GM12878 (cell line): ENCODE measurements around the gene ARHGEF3. TPM values are rescaled to one million over a fixed set of nuclear protein-coding genes. Genes with fewer than 3 reads are reported as not detected.

Experiments
- ATAC-seq: fragments of 200-7000 bp; cut with Tn5 transposase; 3 replicates; pipeline ENCODE4 v1.9.1; 2020; ENCODE audit warnings: mild to moderate bottlenecking, moderate library complexity
- BruUV-seq: library from RNA; stranded (reverse); fragments of 400-500 nt; replicated peaks from 2 replicates; lab custom pipeline; 2021; lab: Mats Ljungman, UMichigan
- CTCF ChIA-PET: fragments of 300-600 bp; sonication (Branson Sonifier 250); formaldehyde crosslinking; extraction: SDS; loops from one replicate; lab custom pipeline; 2021; ENCODE audit warnings: inconsistent platforms; lab: Yijun Ruan, JAX
- POLR2A ChIA-PET: fragments of 350-600 bp; formaldehyde crosslinking; extraction: SDS; loops from one replicate; lab custom pipeline; 2021; ENCODE audit warnings: inconsistent platforms; lab: Charles Lee
- RAD21 ChIA-PET: fragments of 300-600 bp; sonication (Branson Sonifier 250); formaldehyde crosslinking; loops from one replicate; lab custom pipeline; 2023; ENCODE audit warnings: antibody characterized with exemption; ENCODE audit not compliant: unreplicated experiment; lab: Charles Lee
- SMC1A ChIA-PET: fragments of 300-600 bp; sonication (Branson Sonifier 250); formaldehyde crosslinking; loops from one replicate; lab custom pipeline; 2023; ENCODE audit not compliant: unreplicated experiment, uncharacterized antibody; lab: Charles Lee
- DNase-seq: peaks from one replicate; pipeline ENCODE4 v3.0.0-alpha.2; 2011; ENCODE audit warnings: low read depth, low spot score
- FAIRE-seq: peaks from 3 replicates; lab custom pipeline; 2011; peaks lifted over from hg19 to GRCh38; lab: Jason Lieb, UNC
- H2AFZ ChIP-seq: 2 replicates; pipeline ENCODE4 v1.6.0; 2011; ENCODE audit warnings: low read depth, low read length, control low read depth; ENCODE audit not compliant: control insufficient read depth
- H3K27ac ChIP-seq: 2 replicates; pipeline ENCODE4 v1.5.1; 2011; ENCODE audit warnings: control low read depth; ENCODE audit not compliant: control insufficient read depth, insufficient read depth
- H3K27me3 ChIP-seq, 2 experiments: replicated peaks in 1 of 2; 2 replicates each; pipeline versions ENCODE4 v1.6.0 to v1.6.1; 2011; ENCODE audit warnings: low read length in 1 of 2; ENCODE audit not compliant: control insufficient read depth in 2 of 2, insufficient read depth in 2 of 2
- H3K36me3 ChIP-seq, 2 experiments: 2 replicates each; pipeline ENCODE4 v1.5.1; 2011; ENCODE audit warnings: low read length in 1 of 2; ENCODE audit not compliant: control insufficient read depth in 2 of 2, insufficient read depth in 2 of 2
- H3K4me1 ChIP-seq: 2 replicates; pipeline ENCODE4 v1.6.1; 2011; ENCODE audit warnings: mild to moderate bottlenecking, low read length, moderate library complexity, mixed read lengths; ENCODE audit not compliant: control insufficient read depth, insufficient read depth
- H3K4me2 ChIP-seq: 2 replicates; pipeline ENCODE4 v1.6.0; 2011; ENCODE audit warnings: control low read depth; ENCODE audit not compliant: control insufficient read depth, insufficient read depth
- H3K4me3 ChIP-seq: fragments of 200-600 bp; sonication (generic); 2 replicates; pipeline ENCODE4 v1.5.1; 2016
- H3K79me2 ChIP-seq: 2 replicates; pipeline ENCODE4 v1.6.0; 2011; ENCODE audit warnings: low read length; ENCODE audit not compliant: control insufficient read depth, insufficient read depth
- H3K9ac ChIP-seq: 2 replicates; pipeline ENCODE4 v1.8.0; 2011; ENCODE audit warnings: low read length, control low read depth, mixed read lengths; ENCODE audit not compliant: control insufficient read depth, insufficient read depth
- H3K9me3 ChIP-seq: replicated peaks from 3 replicates; pipeline ENCODE4 v1.5.1; 2011; ENCODE audit warnings: mild to moderate bottlenecking, low read length; ENCODE audit not compliant: control insufficient read depth, insufficient read depth
- H4K20me1 ChIP-seq: 2 replicates; pipeline ENCODE4 v1.6.0; 2011; ENCODE audit not compliant: control insufficient read depth, insufficient read depth
- WGBS: methylation state at CpG from one replicate; pipeline ENCODE4 v1.1.6; 2016; ENCODE audit warnings: low lambda C conversion rate; ENCODE audit not compliant: insufficient replicate concordance, insufficient coverage; ENCODE audit errors: missing lambda C conversion rate; 5-methylcytosine and 5-hydroxymethylcytosine counted together
- in situ Hi-C: fragments of 300-500 bp; cut with MboI; formaldehyde crosslinking; loops from 9 replicates; pipeline ENCODE4 v1.14.3; 2018; ENCODE audit warnings: mixed read lengths
- intact Hi-C: fragments of 100-400 bp; cut with micrococcal nuclease; formaldehyde crosslinking; loops from one replicate; pipeline ENCODE4 v1.14.2; 2022; ENCODE audit not compliant: unreplicated experiment
- polyA plus RNA-seq, 11 experiments: library from polyadenylated mRNA; depleted of rRNA in 4 of 11; unstranded in 6 of 11; stranded (reverse) in 5 of 11; fragments of >200 nt; fragmentation: Nextera tagmentation in 4 of 11; fragmentation: Illumina TruSeq in 1 of 11; extraction: Ambion mirVana in 4 of 11; extraction: Trizol in 1 of 11; gene quantifications; 1 replicate in 1 of 11; 2 replicates in 10 of 11; pipeline versions ENCODE4 v1.2.1 to v1.2.3, GENCODE V29; 2011 to 2016; ENCODE audit warnings: inconsistent platforms in 2 of 11, missing spikeins in 2 of 11, low read depth in 1 of 11
- total RNA-seq, 4 experiments: library from RNA; depleted of rRNA in 3 of 4; stranded (reverse); fragments of >200 nt in 3 of 4; fragmentation: Illumina TruSeq in 1 of 4; extraction: Trizol in 1 of 4; gene quantifications; 2 replicates each; pipeline versions ENCODE4 v1.2.1 to v1.2.3, GENCODE V29; 2013 to 2021
- TF ChIP-seq, protein P1 (sequence below): fragments of 450-650 bp; IDR thresholded peaks from 2 replicates; pipeline ENCODE4 v1.6.1; 2016; ENCODE audit warnings: mild to moderate bottlenecking, moderate library complexity, borderline replicate concordance
- TF ChIP-seq, protein P2 (sequence below): fragments of 450-650 bp; IDR thresholded peaks from 2 replicates; pipeline ENCODE4 v1.6.1; 2017; ENCODE audit warnings: mild to moderate bottlenecking, moderate library complexity

ARHGEF3 gene
- total and polyA plus RNA-seq, 10 of the 15 experiments (the other 5 are each of a cell fraction or from before 2014, with no cell fraction given) = 21.8 to 78.7 (median 56.2) TPM

DNA sequence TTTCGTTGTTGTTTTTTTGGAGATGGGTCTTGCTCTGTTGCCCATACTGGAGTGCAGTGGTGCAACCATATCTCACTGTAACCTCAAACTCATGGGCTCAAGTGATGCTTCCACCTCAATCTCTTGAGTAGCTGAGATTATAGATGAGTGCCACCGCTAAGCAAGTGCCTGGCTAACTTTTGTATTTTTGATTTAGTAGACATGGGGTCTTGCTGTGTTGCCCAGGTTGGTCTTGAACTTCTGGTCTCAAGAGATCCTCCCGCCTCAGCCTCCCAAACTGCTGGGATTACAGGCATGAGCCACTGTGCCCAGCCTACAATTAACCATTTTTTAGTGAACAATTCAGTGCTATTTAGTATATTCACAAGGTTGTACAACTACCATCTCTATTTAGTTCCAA is 42.2 kb downstream of the ARHGEF3 start:
- FAIRE-seq (no peak), ATAC-seq (peak; percentile 16), DNase-seq (no peak)
- RAD21 ChIA-PET = interaction anchor here (1.5 to 12.2 kb wide), 9 partner anchors 14 to 77 kb away, joined by 4 to 307 read pairs (median 14); partner anchors contain the start of gene ARHGEF3
- H3K27me3 ChIP-seq = no peaks in the 10 kb centered on the region
- no peaks in the 10 kb centered on the region for H4K20me1 ChIP-seq
- intact Hi-C loops = loop anchor here (5.0 kb wide), 1 partner anchor 158 kb away; no protein-coding TSS in a partner anchor
- peak overlapping the region; percentile 33; the same call in 1 of the 2 replicates for H3K4me3 ChIP-seq
- in situ Hi-C loops = no loop called here
- H3K4me2 ChIP-seq = peak overlapping the region; percentile 21; the same call in 1 of the 2 replicates
- CTCF ChIA-PET = interaction anchor here (1.0 to 12.5 kb wide), 7 partner anchors 11 to 40 kb away, joined by 3 to 244 read pairs (median 6); partner anchors contain the start of gene ARHGEF3
- TF ChIP-seq, protein P1, sequence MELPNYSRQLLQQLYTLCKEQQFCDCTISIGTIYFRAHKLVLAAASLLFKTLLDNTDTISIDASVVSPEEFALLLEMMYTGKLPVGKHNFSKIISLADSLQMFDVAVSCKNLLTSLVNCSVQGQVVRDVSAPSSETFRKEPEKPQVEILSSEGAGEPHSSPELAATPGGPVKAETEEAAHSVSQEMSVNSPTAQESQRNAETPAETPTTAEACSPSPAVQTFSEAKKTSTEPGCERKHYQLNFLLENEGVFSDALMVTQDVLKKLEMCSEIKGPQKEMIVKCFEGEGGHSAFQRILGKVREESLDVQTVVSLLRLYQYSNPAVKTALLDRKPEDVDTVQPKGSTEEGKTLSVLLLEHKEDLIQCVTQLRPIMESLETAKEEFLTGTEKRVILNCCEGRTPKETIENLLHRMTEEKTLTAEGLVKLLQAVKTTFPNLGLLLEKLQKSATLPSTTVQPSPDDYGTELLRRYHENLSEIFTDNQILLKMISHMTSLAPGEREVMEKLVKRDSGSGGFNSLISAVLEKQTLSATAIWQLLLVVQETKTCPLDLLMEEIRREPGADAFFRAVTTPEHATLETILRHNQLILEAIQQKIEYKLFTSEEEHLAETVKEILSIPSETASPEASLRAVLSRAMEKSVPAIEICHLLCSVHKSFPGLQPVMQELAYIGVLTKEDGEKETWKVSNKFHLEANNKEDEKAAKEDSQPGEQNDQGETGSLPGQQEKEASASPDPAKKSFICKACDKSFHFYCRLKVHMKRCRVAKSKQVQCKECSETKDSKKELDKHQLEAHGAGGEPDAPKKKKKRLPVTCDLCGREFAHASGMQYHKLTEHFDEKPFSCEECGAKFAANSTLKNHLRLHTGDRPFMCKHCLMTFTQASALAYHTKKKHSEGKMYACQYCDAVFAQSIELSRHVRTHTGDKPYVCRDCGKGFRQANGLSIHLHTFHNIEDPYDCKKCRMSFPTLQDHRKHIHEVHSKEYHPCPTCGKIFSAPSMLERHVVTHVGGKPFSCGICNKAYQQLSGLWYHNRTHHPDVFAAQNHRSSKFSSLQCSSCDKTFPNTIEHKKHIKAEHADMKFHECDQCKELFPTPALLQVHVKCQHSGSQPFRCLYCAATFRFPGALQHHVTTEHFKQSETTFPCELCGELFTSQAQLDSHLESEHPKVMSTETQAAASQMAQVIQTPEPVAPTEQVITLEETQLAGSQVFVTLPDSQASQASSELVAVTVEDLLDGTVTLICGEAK = no peak
- TF ChIP-seq, protein P2, sequence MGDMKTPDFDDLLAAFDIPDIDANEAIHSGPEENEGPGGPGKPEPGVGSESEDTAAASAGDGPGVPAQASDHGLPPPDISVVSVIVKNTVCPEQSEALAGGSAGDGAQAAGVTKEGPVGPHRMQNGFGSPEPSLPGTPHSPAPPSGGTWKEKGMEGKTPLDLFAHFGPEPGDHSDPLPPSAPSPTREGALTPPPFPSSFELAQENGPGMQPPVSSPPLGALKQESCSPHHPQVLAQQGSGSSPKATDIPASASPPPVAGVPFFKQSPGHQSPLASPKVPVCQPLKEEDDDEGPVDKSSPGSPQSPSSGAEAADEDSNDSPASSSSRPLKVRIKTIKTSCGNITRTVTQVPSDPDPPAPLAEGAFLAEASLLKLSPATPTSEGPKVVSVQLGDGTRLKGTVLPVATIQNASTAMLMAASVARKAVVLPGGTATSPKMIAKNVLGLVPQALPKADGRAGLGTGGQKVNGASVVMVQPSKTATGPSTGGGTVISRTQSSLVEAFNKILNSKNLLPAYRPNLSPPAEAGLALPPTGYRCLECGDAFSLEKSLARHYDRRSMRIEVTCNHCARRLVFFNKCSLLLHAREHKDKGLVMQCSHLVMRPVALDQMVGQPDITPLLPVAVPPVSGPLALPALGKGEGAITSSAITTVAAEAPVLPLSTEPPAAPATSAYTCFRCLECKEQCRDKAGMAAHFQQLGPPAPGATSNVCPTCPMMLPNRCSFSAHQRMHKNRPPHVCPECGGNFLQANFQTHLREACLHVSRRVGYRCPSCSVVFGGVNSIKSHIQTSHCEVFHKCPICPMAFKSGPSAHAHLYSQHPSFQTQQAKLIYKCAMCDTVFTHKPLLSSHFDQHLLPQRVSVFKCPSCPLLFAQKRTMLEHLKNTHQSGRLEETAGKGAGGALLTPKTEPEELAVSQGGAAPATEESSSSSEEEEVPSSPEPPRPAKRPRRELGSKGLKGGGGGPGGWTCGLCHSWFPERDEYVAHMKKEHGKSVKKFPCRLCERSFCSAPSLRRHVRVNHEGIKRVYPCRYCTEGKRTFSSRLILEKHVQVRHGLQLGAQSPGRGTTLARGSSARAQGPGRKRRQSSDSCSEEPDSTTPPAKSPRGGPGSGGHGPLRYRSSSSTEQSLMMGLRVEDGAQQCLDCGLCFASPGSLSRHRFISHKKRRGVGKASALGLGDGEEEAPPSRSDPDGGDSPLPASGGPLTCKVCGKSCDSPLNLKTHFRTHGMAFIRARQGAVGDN = 0 out of 2 replicates have a peak, but pooled peaks have one; percentile 19
- H3K36me3 ChIP-seq = peaks cover 0 to 4% of the 10 kb centered on the region in 2 experiments; a peak in 2 of 4 replicates
- H3K4me1 ChIP-seq = peaks cover 34% of the 10 kb centered on the region
- peaks cover 2% of the 10 kb centered on the region for H3K79me2 ChIP-seq
- POLR2A ChIA-PET = interaction anchor here (0.7 to 2.2 kb wide), 10 partner anchors 11 to 64 kb away, joined by 4 to 19 read pairs (median 6); no protein-coding TSS in a partner anchor
- no peaks in the 10 kb centered on the region for H3K9me3 ChIP-seq
- H3K27ac ChIP-seq = no peak overlapping the region; the same call in 1 of the 2 replicates
- WGBS = 32% methylated on average over 3 of the region's 3 CpGs
- no TSS peak for BruUV-seq
- no peak overlapping the region for H3K9ac ChIP-seq
- H2AFZ ChIP-seq = no peak overlapping the region
- SMC1A ChIA-PET = interaction anchor here (0.9 to 18.1 kb wide), 5 partner anchors 13 to 55 kb away, joined by 3 to 383 read pairs (median 121); partner anchors contain the start of gene ARHGEF3
